Peyer's patch (tissue), 4 donors: ENCODE measurements around the gene AGA. TPM values are rescaled to one million over a fixed set of nuclear protein-coding genes. Genes with fewer than 3 reads are reported as not detected.

Experiments
- DNase-seq, 3 donors: peaks; one replicate each; pipeline ENCODE4 v3.0.0-alpha.2; 2017 to 2019
- H3K27ac ChIP-seq, 4 donors: fragments of 200-600 bp; sonication (generic); one replicate each; pipeline ENCODE4 v1.5.1; 2016 to 2019
- H3K27me3 ChIP-seq, 2 donors: fragments of 200-600 bp; sonication (generic); one replicate each; pipeline ENCODE4 v1.5.1; 2019
- H3K36me3 ChIP-seq, 3 donors: fragments of 200-600 bp; sonication (generic); one replicate each; pipeline ENCODE4 v1.5.1; 2016 to 2019
- H3K4me1 ChIP-seq, 4 donors: fragments of 200-600 bp; sonication (generic); one replicate each; pipeline ENCODE4 v1.5.1; 2016 to 2019
- H3K4me3 ChIP-seq, 4 donors: fragments of 200-600 bp; sonication (generic); 1 replicate in 3 of 4; 2 replicates in 1 of 4; pipeline ENCODE4 v1.5.1; 2016 to 2019; ENCODE audit warnings: mild to moderate bottlenecking in 1 of 4
- H3K9me3 ChIP-seq, 4 donors: fragments of 200-600 bp; sonication (generic); one replicate each; pipeline ENCODE4 v1.5.1; 2016 to 2019; ENCODE audit warnings: mild to moderate bottlenecking in 1 of 4
- CTCF ChIP-seq, 6 experiments: fragments of 450-650 bp in 4 of 6; fragments of 200-600 bp in 2 of 6; sonication (generic) in 1 of 6; IDR thresholded peaks; one replicate each; pipeline ENCODE4 v1.5.1; 2017 to 2019; ENCODE audit warnings: antibody characterized with exemption in 6 of 6, mild to moderate bottlenecking in 3 of 6, moderate library complexity in 1 of 6
- POLR2A ChIP-seq, 2 donors: fragments of 450-650 bp; IDR thresholded peaks; one replicate each; pipeline ENCODE4 v1.5.1; 2017; ENCODE audit warnings: antibody characterized with exemption in 2 of 2, mild to moderate bottlenecking in 2 of 2, moderate library complexity in 2 of 2
- total RNA-seq, 4 donors: library from RNA; depleted of rRNA; stranded (reverse); fragments of >200 nt; gene quantifications; one replicate each; pipeline ENCODE4 v1.1.0, GENCODE V29; 2016

The AGA gene
- total RNA-seq, 4 donors from 2014 or later: 11.2 to 18.8 (median 14.9) TPM

- no peak overlapping the region for H3K27ac ChIP-seq
- no peaks in the 10 kb centered on the region for H3K4me1 ChIP-seq
- no peaks in the 10 kb centered on the region for H3K27me3 ChIP-seq
- no peak for TF ChIP-seq CTCF (IDR thresholded peaks at IDR 0.05)
- no peak for TF ChIP-seq POLR2A (IDR thresholded peaks at IDR 0.05)
- no peak overlapping the region for H3K4me3 ChIP-seq
- no peaks in the 10 kb centered on the region for H3K9me3 ChIP-seq
- DNase-seq: no peak
- H3K36me3 ChIP-seq: no peaks in the 10 kb centered on the region
These were observed 36.8 kb upstream of the AGA start for GRCh38 chr4:177479063-177479462.

GRCh38 chr4:177478496-177478895, 36.3 kb upstream of the AGA start:
- Histone ChIP-seq H3K36me3 (no peaks in the 10 kb centered on the region), H3K27me3 (no peaks in the 10 kb centered on the region), H3K4me3 (no peak overlapping the region), H3K27ac (no peak overlapping the region), H3K4me1 (no peaks in the 10 kb centered on the region), H3K9me3 (no peaks in the 10 kb centered on the region)
- TF ChIP-seq POLR2A (IDR thresholded peaks at IDR 0.05) (no peak), CTCF (IDR thresholded peaks at IDR 0.05) (no peak)
- DNase-seq: no peak

GRCh38 chr4:177473991-177474390, 31.8 kb upstream of the AGA start:
- Histone ChIP-seq H3K27me3 (no peaks in the 10 kb centered on the region), H3K9me3 (no peaks in the 10 kb centered on the region), H3K4me1 (no peaks in the 10 kb centered on the region), H3K36me3 (no peaks in the 10 kb centered on the region), H3K27ac (no peak overlapping the region), H3K4me3 (no peak overlapping the region)
- TF ChIP-seq CTCF (IDR thresholded peaks at IDR 0.05): no peak
- TF ChIP-seq POLR2A (IDR thresholded peaks at IDR 0.05): no peak
- DNase-seq: no peak

DNA sequence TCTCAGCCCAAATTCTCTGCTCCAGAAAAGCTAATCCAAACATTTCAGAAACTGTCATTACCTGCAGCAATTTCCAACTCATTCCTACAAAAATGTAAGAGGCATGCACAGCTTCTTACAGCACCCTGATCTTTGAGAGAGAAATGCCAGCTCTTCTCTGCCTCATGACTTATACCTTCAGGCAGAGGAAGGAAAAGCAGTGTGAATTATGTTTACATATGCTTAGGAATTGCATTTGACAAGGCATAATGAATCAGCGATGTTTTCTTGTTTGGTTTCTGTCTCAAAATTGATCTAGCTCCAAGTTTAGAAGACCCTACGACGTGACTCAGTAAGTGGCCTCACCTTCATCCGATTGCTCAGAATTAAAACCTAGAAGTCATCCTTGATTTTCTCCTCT, 21.8 kb upstream of the AGA start:
- no peaks in the 10 kb centered on the region for H3K27me3 ChIP-seq
- no peak for TF ChIP-seq CTCF (IDR thresholded peaks at IDR 0.05)
- TF ChIP-seq POLR2A (IDR thresholded peaks at IDR 0.05): no peak
- H3K9me3 ChIP-seq: no peaks in the 10 kb centered on the region
- H3K4me3 ChIP-seq: no peak overlapping the region
- no peaks in the 10 kb centered on the region for H3K4me1 ChIP-seq
- no peak for DNase-seq
- no peak overlapping the region for H3K27ac ChIP-seq
- H3K36me3 ChIP-seq: no peaks in the 10 kb centered on the region

DNA sequence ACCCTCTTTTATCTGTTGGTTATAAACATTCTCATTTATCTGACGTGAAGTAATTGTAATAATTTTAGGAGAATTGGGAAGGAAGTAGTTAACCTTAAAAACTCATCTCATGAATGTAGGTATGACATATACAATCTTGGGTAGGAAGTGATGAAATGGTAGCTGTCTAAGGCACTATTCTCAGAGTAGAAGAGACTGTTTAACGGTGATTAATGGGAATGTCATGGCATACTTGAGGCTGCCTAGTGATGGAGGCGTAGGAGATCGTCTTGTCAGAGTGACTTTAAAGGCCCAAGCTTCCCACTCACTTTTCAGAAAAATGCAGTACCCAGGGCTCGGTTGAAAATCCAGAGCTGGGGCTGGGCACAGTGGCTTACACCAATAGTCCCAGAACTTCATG, 19.4 kb upstream of the AGA start:
- no peak overlapping the region for H3K4me3 ChIP-seq
- TF ChIP-seq POLR2A (IDR thresholded peaks at IDR 0.05): no peak
- no peak for TF ChIP-seq CTCF (IDR thresholded peaks at IDR 0.05)
- no peaks in the 10 kb centered on the region for H3K9me3 ChIP-seq
- no peaks in the 10 kb centered on the region for H3K4me1 ChIP-seq
- no peak for DNase-seq
- no peak overlapping the region for H3K27ac ChIP-seq
- no peaks in the 10 kb centered on the region for H3K36me3 ChIP-seq
- H3K27me3 ChIP-seq: no peaks in the 10 kb centered on the region

DNA sequence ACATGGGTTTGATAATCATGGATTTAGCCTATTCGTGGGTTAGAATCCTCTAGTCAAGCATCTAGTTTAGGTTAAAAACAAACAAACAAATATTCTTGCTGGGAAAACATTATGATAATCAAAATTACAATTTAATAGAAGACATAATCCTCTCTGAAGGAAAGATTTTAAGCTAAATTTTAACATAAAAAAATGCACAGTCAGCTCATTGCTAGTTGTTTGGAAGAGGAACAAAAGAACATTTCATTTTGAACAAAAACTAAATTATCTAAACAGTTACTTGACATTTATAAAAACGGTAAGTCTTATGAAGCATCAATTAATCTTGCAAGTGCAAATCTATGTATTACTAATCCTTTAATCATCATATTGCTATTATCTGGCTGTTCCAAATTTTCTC, 18.2 kb upstream of the AGA start:
- TF ChIP-seq CTCF (IDR thresholded peaks at IDR 0.05): no peak
- no peak for TF ChIP-seq POLR2A (IDR thresholded peaks at IDR 0.05)
- no peak for DNase-seq
- no peaks in the 10 kb centered on the region for H3K9me3 ChIP-seq

More for the DNA sequence above, 18.2 kb upstream of the AGA start:
- Histone ChIP-seq H3K36me3 (no peaks in the 10 kb centered on the region), H3K4me1 (no peaks in the 10 kb centered on the region), H3K27ac (no peak overlapping the region), H3K4me3 (no peak overlapping the region), H3K27me3 (no peaks in the 10 kb centered on the region)
